H9 (cell line): Measurements from ENCODE around the gene C16orf92. TPM values are rescaled to one million over a fixed set of nuclear protein-coding genes. Genes with fewer than 3 reads are reported as not detected.

Experiments
- DNase-seq: peaks from one replicate; pipeline ENCODE4 v3.0.0-alpha.2; 2017
- H2AFZ ChIP-seq: one replicate; pipeline ENCODE4 v1.6.1; 2013; ENCODE audit warnings: mild to moderate bottlenecking, low read length, control low read depth, moderate library complexity
- H2AK5ac ChIP-seq: 2 replicates; pipeline ENCODE4 v1.6.1; 2013; ENCODE audit warnings: low read length, control low read depth, mixed read lengths; ENCODE audit not compliant: insufficient read length
- H2BK120ac ChIP-seq: one replicate; pipeline ENCODE4 v1.6.1; 2013; ENCODE audit warnings: low read depth, mild to moderate bottlenecking, low read length, control low read depth, inconsistent platforms; ENCODE audit not compliant: poor library complexity, severe bottlenecking
- H2BK12ac ChIP-seq: 2 replicates; pipeline ENCODE4 v1.6.1; 2013; ENCODE audit warnings: low read length, control low read depth, mixed read lengths, low read depth; ENCODE audit not compliant: insufficient read length
- H2BK15ac ChIP-seq: 2 replicates; pipeline ENCODE4 v1.6.1; 2013; ENCODE audit warnings: low read depth, low read length, control low read depth
- H2BK20ac ChIP-seq: one replicate; pipeline ENCODE4 v1.6.1; 2013; ENCODE audit warnings: low read depth, mild to moderate bottlenecking, low read length, control low read depth, inconsistent platforms; ENCODE audit not compliant: poor library complexity, severe bottlenecking
- H2BK5ac ChIP-seq: 2 replicates; pipeline ENCODE4 v1.6.1; 2013; ENCODE audit warnings: low read length, control low read depth, mixed read lengths; ENCODE audit not compliant: insufficient read length
- H3K14ac ChIP-seq: 2 replicates; pipeline ENCODE4 v1.6.1; 2013; ENCODE audit warnings: low read length, control low read depth; ENCODE audit not compliant: insufficient read depth
- H3K18ac ChIP-seq: 2 replicates; pipeline ENCODE4 v1.6.1; 2013; ENCODE audit warnings: low read depth, mild to moderate bottlenecking, mixed read lengths, low read length, control low read depth; ENCODE audit not compliant: insufficient read length
- H3K23ac ChIP-seq: 2 replicates; pipeline ENCODE4 v1.6.1; 2013; ENCODE audit warnings: low read length, control low read depth, mixed read lengths, low read depth; ENCODE audit not compliant: insufficient read length
- H3K23me2 ChIP-seq: 2 replicates; pipeline ENCODE4 v1.6.1; 2013; ENCODE audit warnings: low read depth, mild to moderate bottlenecking, mixed read lengths, low read length, control low read depth; ENCODE audit not compliant: insufficient read length, poor library complexity, severe bottlenecking
- H3K27ac ChIP-seq: 2 replicates; pipeline ENCODE4 v1.5.1; 2013; ENCODE audit warnings: low read length, control low read depth, mixed read lengths, low read depth; ENCODE audit not compliant: insufficient read length
- H3K27me3 ChIP-seq: 2 replicates; pipeline ENCODE4 v1.6.1; 2013; ENCODE audit warnings: low read length, control low read depth, inconsistent platforms; ENCODE audit not compliant: insufficient read depth
- H3K4ac ChIP-seq: 2 replicates; pipeline ENCODE4 v1.6.1; 2013; ENCODE audit warnings: low read depth, mild to moderate bottlenecking, control low read depth, inconsistent platforms, low read length, moderate library complexity
- H3K4me1 ChIP-seq: 2 replicates; pipeline ENCODE4 v1.6.1; 2013; ENCODE audit warnings: low read length, control low read depth, inconsistent platforms; ENCODE audit not compliant: insufficient read depth
- H3K4me2 ChIP-seq: 2 replicates; pipeline ENCODE4 v1.6.1; 2013; ENCODE audit warnings: low read length, control low read depth, mixed read lengths; ENCODE audit not compliant: insufficient read length, insufficient read depth
- H3K56ac ChIP-seq: 2 replicates; pipeline ENCODE4 v1.6.1; 2013; ENCODE audit warnings: low read depth, mild to moderate bottlenecking, mixed read lengths, low read length, control low read depth; ENCODE audit not compliant: insufficient read length
- H3K79me1 ChIP-seq: 2 replicates; pipeline ENCODE4 v1.6.1; 2013; ENCODE audit warnings: low read depth, mild to moderate bottlenecking, moderate library complexity, low read length, control low read depth, inconsistent platforms; ENCODE audit not compliant: insufficient read depth, poor library complexity, severe bottlenecking
- H3K79me2 ChIP-seq: 2 replicates; pipeline ENCODE4 v1.6.1; 2013; ENCODE audit warnings: low read length, control low read depth, inconsistent platforms; ENCODE audit not compliant: insufficient read depth
- H3K9ac ChIP-seq: 2 replicates; pipeline ENCODE4 v1.6.1; 2013; ENCODE audit warnings: low read length, control low read depth, mixed read lengths; ENCODE audit not compliant: insufficient read length; ENCODE audit errors: extremely low read depth
- H3K9me3 ChIP-seq: one replicate; pipeline ENCODE4 v1.6.1; 2013; ENCODE audit warnings: low read depth, low read length, inconsistent platforms; ENCODE audit not compliant: control insufficient read depth
- H3T11ph ChIP-seq: one replicate; pipeline ENCODE4 v1.6.1; 2013; ENCODE audit warnings: mild to moderate bottlenecking, low read length, control low read depth, inconsistent platforms
- H4K20me1 ChIP-seq: one replicate; pipeline ENCODE4 v1.6.1; 2013; ENCODE audit not compliant: control insufficient read depth, insufficient read length, insufficient read depth
- H4K5ac ChIP-seq: 2 replicates; pipeline ENCODE4 v1.6.1; 2013; ENCODE audit warnings: low read depth, mild to moderate bottlenecking, mixed read lengths, low read length, control low read depth; ENCODE audit not compliant: insufficient read length
- H4K8ac ChIP-seq: replicated peaks from 2 replicates; pipeline ENCODE4 v1.6.1; 2013; ENCODE audit warnings: low read length, control low read depth, mixed read lengths, low read depth; ENCODE audit not compliant: insufficient read length
- H4K91ac ChIP-seq: 2 replicates; pipeline ENCODE4 v1.6.1; 2013; ENCODE audit warnings: low read depth, mild to moderate bottlenecking, moderate library complexity, mixed read lengths, low read length, control low read depth; ENCODE audit not compliant: insufficient read length
- H3K27ac Mint-ChIP-seq, 3 experiments: 2 replicates in 2 of 3; 3 replicates in 1 of 3; pipeline ENCODE4 v1.8.0; 2020 to 2021; ENCODE audit warnings: mixed read lengths in 3 of 3, mild to moderate bottlenecking in 1 of 3, moderate library complexity in 1 of 3
- H3K27me3 Mint-ChIP-seq: 2 replicates; pipeline ENCODE4 v1.8.0; 2021; ENCODE audit warnings: low read depth, mild to moderate bottlenecking, moderate library complexity, mixed read lengths
- H3K36me3 Mint-ChIP-seq, 3 experiments: 2 replicates in 2 of 3; 3 replicates in 1 of 3; pipeline ENCODE4 v1.8.0; 2020 to 2021; ENCODE audit warnings: low read depth in 3 of 3, mixed read lengths in 3 of 3; ENCODE audit not compliant: insufficient read depth in 1 of 3
- H3K4me1 Mint-ChIP-seq, 2 experiments: 2 replicates each; pipeline ENCODE4 v1.8.0; 2020; ENCODE audit warnings: mixed read lengths in 2 of 2
- H3K4me3 Mint-ChIP-seq, 2 experiments: 2 replicates in 1 of 2; 3 replicates in 1 of 2; pipeline ENCODE4 v1.8.0; 2020 to 2021; ENCODE audit warnings: mild to moderate bottlenecking in 2 of 2, mixed read lengths in 2 of 2, moderate library complexity in 1 of 2
- H3K9me3 Mint-ChIP-seq, 2 experiments: 2 replicates in 1 of 2; 3 replicates in 1 of 2; pipeline ENCODE4 v1.8.0; 2020; ENCODE audit warnings: mild to moderate bottlenecking in 2 of 2, mixed read lengths in 2 of 2, moderate library complexity in 1 of 2
- WGBS: extraction: QIAGEN DNeasy Blood & Tissue Kit; methylation state at CpG from one replicate; pipeline ENCODE4 v1.1.7; 2013; ENCODE audit warnings: missing lambda C conversion rate, low lambda C conversion rate, mixed read lengths; ENCODE audit not compliant: insufficient read length; ENCODE audit errors: extremely low coverage; 5-methylcytosine and 5-hydroxymethylcytosine counted together
- total RNA-seq: library from RNA; stranded (reverse); gene quantifications from 2 replicates; pipeline ENCODE4 v1.2.1, GENCODE V29; 2021
- TF ChIP-seq, protein P1 (sequence below): fragments of 200-600 bp; sonication (generic); conservative IDR thresholded peaks from 3 replicates; pipeline ENCODE4 v1.8.0; 2021; ENCODE audit warnings: antibody characterized with exemption, mild to moderate bottlenecking

Gene C16orf92
- total RNA-seq, 1 experiment from 2014 or later: not detected

DNA sequence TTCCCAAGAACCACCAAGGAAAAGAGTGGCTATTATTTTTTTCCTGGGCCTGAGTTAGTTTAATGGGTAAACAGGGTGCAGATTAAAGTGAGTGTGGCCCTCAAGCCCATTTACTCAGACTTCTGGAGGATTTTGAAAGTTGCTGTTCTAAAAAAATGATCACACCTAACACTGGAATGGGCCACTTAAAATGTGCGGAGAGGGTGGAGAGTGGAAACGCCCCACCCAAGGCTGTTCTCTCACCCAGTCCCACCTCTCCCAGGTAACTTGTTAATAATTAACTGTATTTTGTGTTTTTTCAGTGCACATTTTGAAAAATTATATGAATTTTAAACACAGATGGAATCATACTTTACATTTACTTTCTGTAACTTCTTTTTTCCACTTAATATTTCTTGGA lies 33.0 kb upstream of the C16orf92 start:
- Mint-ChIP-seq H3K4me3 (no peak overlapping the region), H3K4me1 (peaks cover 9 to 10% of the 10 kb centered on the region in 2 experiments), H3K27me3 (no peaks in the 10 kb centered on the region; the same call in 1 of the 2 replicates), H3K9me3 (no peaks in the 10 kb centered on the region), H3K36me3 (peaks cover 20 to 67% (median 59%) of the 10 kb centered on the region in 3 experiments), H3K27ac (no peak overlapping the region)
- no peaks in the 10 kb centered on the region for H3K4me1 ChIP-seq
- no peaks in the 10 kb centered on the region for H3K9me3 ChIP-seq
- H3T11ph ChIP-seq: no peak overlapping the region
- no peak overlapping the region for H3K23ac ChIP-seq
- no peak overlapping the region for H3K4me2 ChIP-seq
- no peak overlapping the region for H3K14ac ChIP-seq
- no peak overlapping the region for H2BK20ac ChIP-seq
- H3K27me3 ChIP-seq: no peaks in the 10 kb centered on the region
- H2BK15ac ChIP-seq: no peak overlapping the region
- no peak overlapping the region for H4K8ac ChIP-seq
- no CpG with 5 or more reads among the region's 2 CpGs for WGBS
- H4K20me1 ChIP-seq: no peaks in the 10 kb centered on the region
- H3K4ac ChIP-seq: no peak overlapping the region
- H4K5ac ChIP-seq: no peak overlapping the region
- H3K18ac ChIP-seq: no peak overlapping the region
- no peak for DNase-seq
- no peaks in the 10 kb centered on the region for H3K23me2 ChIP-seq
- TF ChIP-seq, protein P1, sequence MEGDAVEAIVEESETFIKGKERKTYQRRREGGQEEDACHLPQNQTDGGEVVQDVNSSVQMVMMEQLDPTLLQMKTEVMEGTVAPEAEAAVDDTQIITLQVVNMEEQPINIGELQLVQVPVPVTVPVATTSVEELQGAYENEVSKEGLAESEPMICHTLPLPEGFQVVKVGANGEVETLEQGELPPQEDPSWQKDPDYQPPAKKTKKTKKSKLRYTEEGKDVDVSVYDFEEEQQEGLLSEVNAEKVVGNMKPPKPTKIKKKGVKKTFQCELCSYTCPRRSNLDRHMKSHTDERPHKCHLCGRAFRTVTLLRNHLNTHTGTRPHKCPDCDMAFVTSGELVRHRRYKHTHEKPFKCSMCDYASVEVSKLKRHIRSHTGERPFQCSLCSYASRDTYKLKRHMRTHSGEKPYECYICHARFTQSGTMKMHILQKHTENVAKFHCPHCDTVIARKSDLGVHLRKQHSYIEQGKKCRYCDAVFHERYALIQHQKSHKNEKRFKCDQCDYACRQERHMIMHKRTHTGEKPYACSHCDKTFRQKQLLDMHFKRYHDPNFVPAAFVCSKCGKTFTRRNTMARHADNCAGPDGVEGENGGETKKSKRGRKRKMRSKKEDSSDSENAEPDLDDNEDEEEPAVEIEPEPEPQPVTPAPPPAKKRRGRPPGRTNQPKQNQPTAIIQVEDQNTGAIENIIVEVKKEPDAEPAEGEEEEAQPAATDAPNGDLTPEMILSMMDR: no peak
- no peak overlapping the region for H2BK12ac ChIP-seq
- H3K56ac ChIP-seq: no peak overlapping the region
- no peak overlapping the region for H2BK5ac ChIP-seq
- no peak overlapping the region for H2BK120ac ChIP-seq
- no peak overlapping the region for H2AK5ac ChIP-seq
- no peak overlapping the region for H4K91ac ChIP-seq
- no peaks in the 10 kb centered on the region for H3K79me2 ChIP-seq
- H3K27ac ChIP-seq: no peak overlapping the region
- no peak overlapping the region for H3K9ac ChIP-seq
- no peak overlapping the region for H2AFZ ChIP-seq
- no peaks in the 10 kb centered on the region for H3K79me1 ChIP-seq
